Activated CD8-positive, alpha-beta T cell treated with anti-CD3 and anti-CD28 coated beads for 36 hours (primary cell): ENCODE data around the gene RHBDD1. TPM values are rescaled to one million over a fixed set of nuclear protein-coding genes. Genes with fewer than 3 reads are reported as not detected.

ENCODE experiments used
- ATAC-seq: fragments of 200-7000 bp; cut with Tn5 transposase; one replicate; pipeline ENCODE4 v1.10.0; 2021; ENCODE audit warnings: mild to moderate bottlenecking, moderate library complexity
- CTCF ChIA-PET: fragments of 350-600 bp; sonication (Branson Sonifier 250); formaldehyde crosslinking; loops from one replicate; lab custom pipeline; 2021; ENCODE audit warnings: antibody characterized with exemption; lab: Charles Lee
- POLR2A ChIA-PET: fragments of 350-600 bp; sonication (Branson Sonifier 250); formaldehyde crosslinking; loops from one replicate; lab custom pipeline; 2021; ENCODE audit warnings: antibody characterized with exemption; lab: Charles Lee
- DNase-seq: peaks from one replicate; pipeline ENCODE4 v3.0.0-alpha.2; 2020
- H3K27ac Mint-ChIP-seq: one replicate; pipeline ENCODE4 v1.8.0; 2021; ENCODE audit warnings: mild to moderate bottlenecking, mixed read lengths
- H3K27me3 Mint-ChIP-seq: one replicate; pipeline ENCODE4 v1.8.0; 2021; ENCODE audit warnings: mixed read lengths
- H3K36me3 Mint-ChIP-seq: one replicate; pipeline ENCODE4 v1.8.0; 2021; ENCODE audit warnings: low read depth, mixed read lengths
- H3K4me1 Mint-ChIP-seq: one replicate; pipeline ENCODE4 v1.8.0; 2021; ENCODE audit warnings: low read depth, mixed read lengths
- H3K4me3 Mint-ChIP-seq: one replicate; pipeline ENCODE4 v1.8.0; 2021; ENCODE audit warnings: mild to moderate bottlenecking, moderate library complexity, mixed read lengths
- H3K9me3 Mint-ChIP-seq: one replicate; pipeline ENCODE4 v1.8.0; 2021; ENCODE audit warnings: mixed read lengths
- CTCF ChIP-seq: fragments of 200-600 bp; IDR thresholded peaks from one replicate; pipeline ENCODE4 v1.8.0; 2022; ENCODE audit warnings: antibody characterized with exemption, mild to moderate bottlenecking
- intact Hi-C: fragments of 100-400 bp; cut with micrococcal nuclease; formaldehyde crosslinking; loops from one replicate; pipeline ENCODE4 v1.10.0; 2022
- total RNA-seq, 2 experiments: library from RNA; stranded (reverse); gene quantifications; one replicate each; pipeline ENCODE4 v1.2.3, GENCODE V29; 2021

RHBDD1 gene
- total RNA-seq, 2 experiments from 2014 or later: 34.3 to 35.9 TPM

GRCh38 chr2:226999661-227000060 is 163.8 kb downstream of the RHBDD1 start:
- Mint-ChIP-seq H3K4me3 (no peak overlapping the region), H3K36me3 (peaks cover 34% of the 10 kb centered on the region), H3K27me3 (no peaks in the 10 kb centered on the region), H3K9me3 (no peaks in the 10 kb centered on the region), H3K4me1 (peaks cover 5% of the 10 kb centered on the region), H3K27ac (no peak overlapping the region)
- no peak for DNase-seq
- ChIA-PET CTCF (no interaction called here), POLR2A (no interaction called here)
- intact Hi-C loops: no loop called here
- no peak for ATAC-seq
- no peak for TF ChIP-seq CTCF

- H3K4me3 Mint-ChIP-seq: no peak overlapping the region
Measured at GRCh38 chr2:227000123-227000522, 164.3 kb downstream of the RHBDD1 start.

GRCh38 chr2:227004482-227004881 is 168.6 kb downstream of the RHBDD1 start:
- H3K27ac Mint-ChIP-seq: no peak overlapping the region
- intact Hi-C loops: no loop called here
- DNase-seq (no peak), ATAC-seq (no peak)
- H3K27me3 Mint-ChIP-seq: no peaks in the 10 kb centered on the region
- peaks cover 11% of the 10 kb centered on the region for H3K36me3 Mint-ChIP-seq
- ChIA-PET POLR2A (no interaction called here), CTCF (no interaction called here)
- no peaks in the 10 kb centered on the region for H3K9me3 Mint-ChIP-seq
- no peak for TF ChIP-seq CTCF
- H3K4me1 Mint-ChIP-seq: no peaks in the 10 kb centered on the region
- no peak overlapping the region for H3K4me3 Mint-ChIP-seq

More at GRCh38 chr2:227000123-227000522, 164.3 kb downstream of the RHBDD1 start:
- H3K9me3 Mint-ChIP-seq: no peaks in the 10 kb centered on the region
- H3K4me1 Mint-ChIP-seq: peaks cover 2% of the 10 kb centered on the region
- DNase-seq (no peak), ATAC-seq (no peak)
- ChIA-PET CTCF (interaction anchor here (0.8 kb wide), 1 partner anchor 33 kb away, joined by 3 read pairs; no protein-coding TSS in a partner anchor), POLR2A (no interaction called here)
- peaks cover 32% of the 10 kb centered on the region for H3K36me3 Mint-ChIP-seq
- no peaks in the 10 kb centered on the region for H3K27me3 Mint-ChIP-seq
- TF ChIP-seq CTCF: no peak
- H3K27ac Mint-ChIP-seq: no peak overlapping the region
- intact Hi-C loops: no loop called here

- ATAC-seq (no peak), DNase-seq (no peak)
- Mint-ChIP-seq H3K36me3 (no peaks in the 10 kb centered on the region), H3K9me3 (no peaks in the 10 kb centered on the region), H3K4me3 (no peak overlapping the region), H3K4me1 (no peaks in the 10 kb centered on the region), H3K27me3 (no peaks in the 10 kb centered on the region), H3K27ac (no peak overlapping the region)
- TF ChIP-seq CTCF: no peak
- POLR2A ChIA-PET: no interaction called here
- CTCF ChIA-PET: no interaction called here
- intact Hi-C loops: no loop called here
Measured at GRCh38 chr2:227006189-227006897, 170.5 kb downstream of the RHBDD1 start.

- Mint-ChIP-seq H3K36me3 (no peaks in the 10 kb centered on the region), H3K4me3 (no peak overlapping the region), H3K27ac (no peak overlapping the region), H3K9me3 (no peaks in the 10 kb centered on the region), H3K4me1 (no peaks in the 10 kb centered on the region), H3K27me3 (no peaks in the 10 kb centered on the region)
- no peak for TF ChIP-seq CTCF
- ChIA-PET POLR2A (no interaction called here), CTCF (no interaction called here)
- ATAC-seq (no peak), DNase-seq (no peak)
- intact Hi-C loops: no loop called here
Measured at GRCh38 chr2:227007148-227007547, 171.3 kb downstream of the RHBDD1 start.
